GM12872 (cell line): ENCODE data around the gene CEP63.

Source experiments
- TF ChIP-seq, protein P1 (sequence below): IDR thresholded peaks from 3 replicates; pipeline ENCODE4 v1.5.1; 2011; ENCODE audit warnings: low read depth, mild to moderate bottlenecking, low read length, moderate library complexity; ENCODE audit not compliant: insufficient read depth

CEP63 gene

DNA sequence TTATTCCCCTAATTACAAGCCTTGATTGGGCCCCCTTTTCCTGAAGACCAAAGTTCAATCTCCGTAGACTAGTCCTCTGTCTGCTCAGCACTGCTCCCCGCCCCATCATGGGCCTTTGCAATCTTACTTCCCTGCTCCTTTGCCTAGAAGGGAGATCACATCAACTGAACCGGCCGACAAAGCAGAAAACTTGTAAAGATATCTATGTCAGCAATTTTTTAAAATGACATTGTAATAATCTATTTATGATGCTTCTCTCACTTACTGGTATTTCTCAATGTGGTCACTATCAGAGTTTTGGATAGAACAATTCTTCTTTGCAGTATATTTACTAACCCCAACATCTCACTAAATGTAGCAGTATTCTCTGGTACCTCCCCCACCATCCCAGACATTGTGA lies 17.3 kb upstream of the CEP63 start:
- TF ChIP-seq, protein P1, sequence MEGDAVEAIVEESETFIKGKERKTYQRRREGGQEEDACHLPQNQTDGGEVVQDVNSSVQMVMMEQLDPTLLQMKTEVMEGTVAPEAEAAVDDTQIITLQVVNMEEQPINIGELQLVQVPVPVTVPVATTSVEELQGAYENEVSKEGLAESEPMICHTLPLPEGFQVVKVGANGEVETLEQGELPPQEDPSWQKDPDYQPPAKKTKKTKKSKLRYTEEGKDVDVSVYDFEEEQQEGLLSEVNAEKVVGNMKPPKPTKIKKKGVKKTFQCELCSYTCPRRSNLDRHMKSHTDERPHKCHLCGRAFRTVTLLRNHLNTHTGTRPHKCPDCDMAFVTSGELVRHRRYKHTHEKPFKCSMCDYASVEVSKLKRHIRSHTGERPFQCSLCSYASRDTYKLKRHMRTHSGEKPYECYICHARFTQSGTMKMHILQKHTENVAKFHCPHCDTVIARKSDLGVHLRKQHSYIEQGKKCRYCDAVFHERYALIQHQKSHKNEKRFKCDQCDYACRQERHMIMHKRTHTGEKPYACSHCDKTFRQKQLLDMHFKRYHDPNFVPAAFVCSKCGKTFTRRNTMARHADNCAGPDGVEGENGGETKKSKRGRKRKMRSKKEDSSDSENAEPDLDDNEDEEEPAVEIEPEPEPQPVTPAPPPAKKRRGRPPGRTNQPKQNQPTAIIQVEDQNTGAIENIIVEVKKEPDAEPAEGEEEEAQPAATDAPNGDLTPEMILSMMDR, result no peak

DNA sequence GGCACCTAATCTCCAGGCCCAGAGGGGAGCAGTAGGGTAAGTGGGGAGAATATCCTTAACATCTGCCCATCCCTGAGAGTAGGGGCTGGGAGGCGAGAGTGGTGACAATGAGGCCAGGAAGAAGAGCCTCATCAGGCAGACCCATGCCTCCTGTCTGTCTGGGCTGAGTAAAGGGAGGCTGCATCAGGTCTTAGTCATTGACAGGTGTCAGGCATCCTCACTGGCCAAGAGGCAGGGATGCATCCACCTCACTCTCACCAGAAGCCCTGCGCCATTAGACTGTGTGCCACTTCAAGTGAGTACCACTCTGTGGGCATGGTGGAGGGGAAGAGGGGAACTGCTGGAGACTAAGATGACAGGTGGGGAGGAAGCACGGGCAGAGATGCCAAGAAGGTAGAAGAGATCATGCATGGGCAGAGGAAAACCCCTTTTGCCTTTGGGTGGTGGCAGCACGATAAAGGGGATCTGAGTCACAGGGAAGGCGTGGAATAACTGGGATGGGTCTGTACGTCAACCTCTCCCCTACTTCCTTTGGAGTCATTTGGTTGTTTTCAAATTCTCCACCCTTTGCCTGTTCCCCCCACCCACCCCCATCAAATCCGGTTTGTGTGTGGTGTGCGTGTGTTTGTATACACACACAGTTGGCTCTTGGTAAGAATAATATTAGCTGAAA lies 14.2 kb upstream of the CEP63 start:
- TF ChIP-seq, protein P1, result no peak

DNA sequence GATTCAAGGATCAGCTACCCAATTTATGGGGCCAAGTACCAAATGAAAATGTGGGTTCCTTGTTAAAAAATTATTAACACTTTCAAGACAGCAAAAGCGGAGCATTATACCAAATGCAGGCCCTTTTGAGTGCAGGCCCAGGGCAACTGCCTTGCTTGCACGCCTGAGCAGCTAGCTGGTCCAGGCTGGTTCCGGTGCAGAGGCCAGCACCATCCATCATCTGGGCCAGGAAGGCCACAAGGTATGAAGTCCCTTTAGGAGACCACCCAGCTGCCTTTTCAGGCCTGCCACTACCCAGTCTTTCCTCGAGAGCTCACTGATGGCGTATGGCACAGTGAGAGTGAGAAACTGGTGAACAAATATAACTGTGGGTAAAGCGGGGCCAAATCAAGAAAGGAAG lies 13.0 kb upstream of the CEP63 start:
- TF ChIP-seq, protein P1, result no peak

DNA sequence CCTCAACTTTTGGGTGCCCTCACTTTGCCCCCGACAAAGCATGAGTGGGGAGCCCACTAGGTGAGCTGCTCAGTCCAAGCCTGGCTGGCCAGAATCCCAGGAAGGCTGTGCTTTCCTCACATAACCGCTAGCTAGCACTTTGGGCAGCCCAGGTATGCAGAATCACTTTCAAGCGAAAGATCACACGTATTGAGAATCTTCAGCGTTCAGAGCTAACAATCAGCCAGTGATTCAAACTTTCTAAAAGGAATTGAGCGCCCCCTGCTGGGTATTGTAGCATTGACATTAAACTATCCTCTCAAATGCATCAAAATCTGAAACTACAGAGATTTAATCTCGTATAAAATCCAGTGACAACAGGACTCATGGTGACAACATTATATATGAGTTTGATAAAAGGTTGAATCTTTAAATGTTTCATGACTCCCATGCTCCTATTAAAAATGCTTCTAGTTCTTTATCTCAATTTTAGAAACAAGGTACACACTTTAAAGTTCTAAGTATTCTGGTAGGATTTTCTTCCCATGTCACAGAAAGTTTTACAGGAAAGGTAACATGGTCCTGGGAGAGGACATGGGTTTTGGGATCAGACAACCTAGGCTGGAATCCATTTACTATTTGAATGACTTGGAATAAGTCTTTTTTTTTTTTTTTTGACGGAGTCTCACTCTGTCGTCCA lies 11.8 kb upstream of the CEP63 start:
- TF ChIP-seq, protein P1, result peak; percentile 67

DNA sequence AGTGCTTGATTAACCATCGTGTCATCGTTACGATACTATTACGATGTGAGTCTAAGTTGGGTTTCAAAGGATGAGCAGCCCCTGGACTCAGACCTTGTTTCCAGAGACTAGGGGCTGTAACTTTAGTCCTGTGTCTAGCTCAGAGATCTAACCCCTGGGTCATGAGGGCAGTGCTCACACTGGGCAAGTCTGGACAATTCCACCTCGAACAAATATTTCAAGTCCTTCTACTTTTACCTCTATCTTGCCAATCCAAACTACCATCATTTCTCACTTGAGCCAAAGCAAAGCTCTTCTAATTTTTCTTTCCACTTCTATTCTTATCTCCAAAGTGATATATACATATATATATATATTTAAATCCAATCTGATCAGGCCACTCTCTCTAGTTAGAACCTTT lies 10.9 kb upstream of the CEP63 start:
- TF ChIP-seq, protein P1, result no peak

DNA sequence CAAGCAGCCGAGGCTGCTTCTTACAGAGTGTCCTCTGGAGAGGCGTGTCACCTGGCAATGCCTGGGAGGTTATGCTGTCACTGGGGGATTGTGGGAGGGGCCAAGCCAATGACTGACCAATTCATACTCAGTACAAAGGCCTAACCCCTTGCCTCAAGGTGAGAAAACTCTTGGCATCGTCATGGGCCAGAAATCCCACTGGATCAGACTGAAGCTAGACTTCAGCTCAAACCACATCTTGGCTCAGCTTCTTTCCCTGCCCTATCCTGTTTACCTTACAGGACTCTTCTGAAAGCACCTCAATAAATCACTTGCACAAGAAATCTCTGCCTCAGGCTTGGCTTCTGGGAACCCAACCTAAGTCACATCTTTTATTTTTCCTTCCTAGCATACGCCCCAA lies 9.6 kb upstream of the CEP63 start:
- TF ChIP-seq, protein P1, result no peak

DNA sequence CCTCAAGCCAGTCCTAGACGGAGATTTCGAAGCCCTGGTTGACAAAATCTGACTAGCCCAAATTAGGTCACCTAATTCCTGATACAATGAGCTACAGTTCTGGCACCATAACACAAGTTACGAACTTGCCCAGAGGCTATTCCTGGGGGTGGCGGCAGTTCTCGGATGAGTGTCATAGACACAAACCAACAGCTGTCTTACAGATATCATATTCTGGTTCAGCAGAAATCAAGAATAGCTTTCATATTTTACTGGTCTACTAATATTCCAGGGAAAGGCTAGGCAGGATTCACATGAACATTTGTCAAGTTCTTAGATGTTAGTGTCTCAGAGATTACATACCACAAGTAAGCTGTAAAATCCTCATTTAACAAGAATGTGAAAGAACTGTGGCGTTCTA lies 8.9 kb upstream of the CEP63 start:
- TF ChIP-seq, protein P1, result no peak
